ENCODE results near the gene ARHGEF4.
"Not testable (repeated sequence)": the region's sequence is repeated elsewhere in the genome, so short reads cannot be mapped to it uniquely, and the experiment has no call there.

Gene ARHGEF4

DNA sequence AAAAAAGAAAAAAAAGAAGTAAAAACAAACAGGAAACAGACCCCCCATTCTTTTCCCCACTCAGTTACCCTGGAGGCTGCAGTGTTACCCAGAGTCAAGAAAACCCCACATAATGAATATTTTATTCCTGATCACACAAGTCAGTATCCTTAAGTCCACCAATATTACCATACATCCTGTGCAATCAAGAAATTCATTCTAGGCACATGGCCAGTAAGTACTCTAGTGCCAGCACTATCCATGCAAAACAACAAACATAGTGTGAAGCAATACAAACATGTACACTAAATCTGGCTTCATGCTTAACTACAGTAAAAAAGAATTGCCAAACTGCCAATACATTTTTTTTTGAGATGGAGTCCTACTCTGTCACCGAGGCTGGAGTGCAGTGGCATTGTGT lies 145.0 kb downstream of the ARHGEF4 start:
- no peak for DNase-seq

DNA sequence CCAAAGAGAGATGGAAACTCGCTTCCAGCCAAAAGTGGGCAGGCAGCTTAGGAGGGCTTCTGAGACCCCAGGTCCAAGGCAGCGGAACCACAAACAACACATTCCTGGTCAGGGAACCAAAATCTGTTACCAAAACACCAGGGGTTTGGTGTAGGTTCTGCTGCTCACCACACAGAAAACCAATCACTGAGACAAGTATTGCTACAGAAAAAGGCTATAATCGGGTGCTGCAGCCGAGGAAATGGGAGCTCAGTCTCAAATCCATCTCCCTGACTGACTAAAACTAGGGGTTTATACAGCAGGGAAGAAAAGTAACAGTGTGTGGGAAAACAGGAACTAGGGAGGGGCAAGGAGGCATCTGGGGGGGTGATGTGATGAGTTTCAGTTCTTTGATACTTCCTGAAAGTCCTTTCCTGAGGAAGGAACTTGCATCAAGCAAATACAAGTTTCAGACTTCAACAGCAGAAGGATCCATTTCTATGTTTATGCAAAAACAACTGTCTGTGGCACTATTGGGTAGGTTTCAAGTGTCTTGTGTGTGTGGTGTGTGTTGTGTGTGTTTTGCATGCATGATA lies 148.6 kb downstream of the ARHGEF4 start:
- no peak for DNase-seq

DNA sequence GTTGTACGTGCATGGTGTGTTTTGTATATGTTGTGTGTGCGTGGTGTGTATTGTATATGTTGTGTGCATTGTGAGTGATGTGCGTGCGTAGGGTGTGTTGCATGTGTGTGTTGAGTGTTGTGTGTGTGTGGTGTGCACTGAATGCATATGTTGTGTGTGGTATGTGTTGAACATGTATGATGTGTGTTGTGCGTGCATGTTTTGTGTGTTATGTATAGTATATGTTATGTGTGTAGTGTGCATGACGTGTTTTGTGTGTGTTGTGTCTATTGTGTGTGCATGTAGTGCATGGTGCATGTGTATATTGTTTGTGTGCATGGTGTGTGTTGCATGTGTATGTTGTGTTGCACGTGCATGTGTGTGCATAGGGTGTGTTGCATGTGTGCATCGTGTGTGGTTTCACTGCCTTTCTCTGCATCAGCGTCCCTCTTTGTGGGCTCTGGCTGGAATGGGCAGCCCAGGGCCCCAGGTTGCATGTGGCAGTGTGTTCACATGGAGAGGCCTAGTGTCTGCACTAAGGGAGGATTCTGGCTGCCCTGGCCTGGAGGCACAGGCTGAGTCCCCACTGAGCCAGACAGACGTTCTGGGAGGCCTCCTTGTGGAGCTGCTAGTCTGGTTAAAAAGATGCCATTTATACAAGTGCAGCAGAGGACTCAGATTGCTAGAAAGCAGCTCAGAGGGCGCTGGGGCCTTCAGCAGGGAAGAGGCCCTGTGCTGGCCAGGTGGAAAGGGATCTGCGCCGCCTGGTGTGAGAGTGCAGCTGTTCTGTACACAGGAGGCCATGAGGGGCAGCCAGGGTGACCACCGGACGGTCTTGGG lies 149.3 kb downstream of the ARHGEF4 start:
- DNase-seq, result no peak

DNA sequence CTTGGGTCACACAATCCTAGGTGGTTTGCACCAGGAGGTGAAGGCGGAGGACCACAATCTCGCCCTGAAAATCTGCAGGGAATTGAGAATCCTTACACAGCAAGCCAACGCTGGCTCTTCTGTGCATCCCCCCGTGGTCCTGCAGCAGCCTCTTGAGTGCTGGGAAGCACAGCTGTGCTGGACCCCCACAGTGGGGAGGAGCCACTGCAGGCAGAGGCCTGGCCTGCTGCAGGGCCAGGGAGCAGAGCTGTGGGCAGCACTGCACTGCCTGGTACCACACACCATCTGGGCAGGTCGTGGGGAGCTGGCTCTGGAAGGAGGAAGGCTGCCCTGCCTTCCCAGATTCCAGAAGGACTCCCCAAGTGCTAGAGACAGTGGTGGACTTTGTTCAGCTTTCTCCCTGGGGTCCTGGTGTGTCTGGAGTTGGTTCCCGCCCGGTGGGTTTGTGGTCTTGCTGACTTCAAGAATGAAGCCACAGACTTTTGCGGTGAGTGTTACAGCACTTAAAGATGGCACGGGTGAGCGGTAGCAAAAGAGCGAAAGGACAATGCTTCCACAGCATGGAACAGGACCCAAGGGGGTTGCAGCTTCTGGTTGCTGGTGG lies 150.3 kb downstream of the ARHGEF4 start:
- no peak for DNase-seq

DNA sequence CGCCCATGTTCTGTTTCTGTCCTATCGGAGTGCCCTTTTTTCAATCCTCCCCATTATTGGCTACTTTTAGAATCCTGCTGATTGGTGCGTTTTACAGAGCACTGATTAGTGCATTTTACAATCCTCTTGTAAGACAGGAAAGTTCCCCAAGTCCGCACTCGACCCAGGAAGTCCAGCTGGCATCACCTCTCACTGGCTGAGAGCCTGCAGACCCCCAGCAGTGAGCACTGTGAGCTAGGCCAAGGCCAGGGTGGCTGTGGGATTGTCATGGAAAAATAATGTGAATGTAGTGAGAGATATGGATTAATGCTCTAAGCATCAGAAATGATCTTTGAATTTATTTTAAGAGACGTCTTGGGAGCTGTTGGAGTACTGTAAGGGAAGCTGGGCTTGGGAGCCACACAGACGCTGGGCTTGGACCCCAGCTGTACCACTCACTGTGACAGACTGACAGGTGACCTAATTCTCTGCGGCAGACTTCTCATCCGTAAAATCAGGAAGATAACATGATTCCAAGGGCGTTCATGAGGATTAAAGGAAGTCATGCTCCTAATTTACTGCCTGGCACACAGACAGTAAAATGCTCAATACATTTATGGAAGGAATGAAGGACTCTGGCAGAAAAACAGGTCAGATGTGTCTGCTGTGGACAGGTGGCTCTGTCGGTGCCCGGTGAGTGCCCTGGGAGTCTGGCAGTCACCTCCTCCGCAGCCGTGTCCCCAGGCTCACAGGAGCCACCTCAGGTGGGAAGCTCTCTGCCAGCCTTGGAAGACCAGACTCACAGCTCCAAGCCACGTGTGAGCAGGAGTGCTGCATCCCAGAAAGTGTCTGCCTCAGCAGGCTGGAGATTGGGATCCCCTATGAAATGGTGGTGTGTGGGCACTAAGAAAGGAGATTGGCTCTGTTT lies 151.1 kb downstream of the ARHGEF4 start:
- no peak for DNase-seq

GRCh38 chr2:130991446-130991845 lies 154.7 kb downstream of the ARHGEF4 start:
- not testable (repeated sequence) for DNase-seq

GRCh38 chr2:130992003-130992402 lies 155.3 kb downstream of the ARHGEF4 start:
- DNase-seq, result not testable (repeated sequence)

- no peak for DNase-seq
These were observed 160.0 kb downstream of the ARHGEF4 start for GRCh38 chr2:130996691-130997090.

GRCh38 chr2:130997198-130997597 lies 160.5 kb downstream of the ARHGEF4 start:
- no peak for DNase-seq

- DNase-seq, result no peak
These were observed 161.8 kb downstream of the ARHGEF4 start for GRCh38 chr2:130998561-130998960.

GRCh38 chr2:131004446-131005209 lies 167.9 kb downstream of the ARHGEF4 start:
- DNase-seq, result no peak

DNA sequence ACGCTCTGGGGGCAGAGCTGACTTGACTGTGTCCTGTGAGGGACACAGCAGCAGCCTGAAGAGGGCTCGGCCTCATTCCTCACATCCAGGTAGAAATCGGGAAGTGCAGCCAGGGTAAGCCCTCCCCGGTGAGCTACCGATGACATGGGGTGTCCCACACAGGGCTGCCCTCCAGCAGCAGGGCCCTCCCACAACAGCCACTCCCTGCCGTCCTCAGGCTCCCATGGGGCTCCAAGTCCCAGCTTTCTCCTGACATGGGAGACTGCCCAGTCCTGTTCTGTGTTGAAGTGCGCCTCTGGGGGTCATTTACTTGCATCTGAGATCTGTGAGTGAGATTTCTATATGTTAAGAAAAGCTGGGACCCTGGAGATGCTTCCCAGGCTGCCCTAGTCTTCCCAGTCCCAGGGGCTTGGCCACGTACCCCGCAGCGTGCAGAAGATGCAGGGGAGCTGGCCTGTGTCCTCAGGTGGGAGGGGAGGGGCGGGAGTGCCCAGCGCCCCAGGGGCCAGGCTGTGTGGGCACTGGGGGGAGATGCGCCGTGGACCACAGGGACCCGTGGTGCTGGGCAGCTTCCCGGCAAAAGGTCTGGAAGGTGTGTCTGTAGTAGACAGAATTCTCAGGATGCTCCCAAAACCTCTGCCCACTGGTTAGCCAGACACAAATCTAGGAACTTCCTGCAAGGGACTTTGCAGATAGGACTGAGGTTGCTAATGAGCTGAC lies 168.7 kb downstream of the ARHGEF4 start:
- DNase-seq, result no peak

- DNase-seq, result no peak
These were observed 169.8 kb downstream of the ARHGEF4 start for GRCh38 chr2:131006561-131006960.

DNA sequence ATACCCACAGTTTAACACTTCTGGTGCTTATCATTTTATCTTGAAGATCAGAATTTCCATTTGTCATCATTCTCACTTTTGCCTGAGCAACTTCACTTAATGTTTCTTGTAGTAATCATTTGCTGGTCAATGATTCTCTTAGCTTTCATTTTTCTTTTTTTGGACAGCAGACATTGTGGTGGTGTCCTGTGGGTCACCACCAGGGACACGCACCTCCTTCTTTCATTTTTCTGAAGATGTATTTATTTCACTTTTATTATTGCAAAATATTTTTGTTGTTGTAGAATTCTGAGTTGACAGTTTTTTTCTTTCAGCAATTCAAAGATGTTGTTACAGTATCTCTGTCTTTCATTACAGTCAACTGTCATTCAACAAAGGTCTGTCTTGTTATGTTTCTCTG lies 172.3 kb downstream of the ARHGEF4 start:
- DNase-seq, result no peak

GRCh38 chr2:131009713-131010475 lies 173.2 kb downstream of the ARHGEF4 start:
- no peak for DNase-seq

GRCh38 chr2:131010566-131010965 lies 173.9 kb downstream of the ARHGEF4 start:
- no peak for DNase-seq

DNA sequence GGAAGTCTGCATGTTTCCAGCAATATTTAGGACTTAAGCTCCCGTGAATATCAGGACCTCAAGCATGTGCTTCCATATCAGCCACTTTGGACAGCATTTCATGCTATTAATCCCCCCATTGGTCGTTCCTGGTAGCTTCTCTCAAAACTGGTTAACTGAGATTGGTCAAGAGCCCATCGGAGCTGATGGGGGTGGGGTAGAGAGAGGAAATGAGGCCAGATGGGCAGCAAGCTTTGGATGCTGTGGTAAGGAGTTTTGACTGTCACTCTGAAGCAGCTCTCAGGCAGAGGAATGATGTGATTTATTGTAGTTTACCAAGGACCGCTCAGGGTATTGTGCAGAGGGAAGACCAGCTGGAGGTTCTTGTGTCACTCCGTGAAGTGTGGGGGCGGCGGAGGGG lies 174.8 kb downstream of the ARHGEF4 start:
- DNase-seq, result no peak

DNA sequence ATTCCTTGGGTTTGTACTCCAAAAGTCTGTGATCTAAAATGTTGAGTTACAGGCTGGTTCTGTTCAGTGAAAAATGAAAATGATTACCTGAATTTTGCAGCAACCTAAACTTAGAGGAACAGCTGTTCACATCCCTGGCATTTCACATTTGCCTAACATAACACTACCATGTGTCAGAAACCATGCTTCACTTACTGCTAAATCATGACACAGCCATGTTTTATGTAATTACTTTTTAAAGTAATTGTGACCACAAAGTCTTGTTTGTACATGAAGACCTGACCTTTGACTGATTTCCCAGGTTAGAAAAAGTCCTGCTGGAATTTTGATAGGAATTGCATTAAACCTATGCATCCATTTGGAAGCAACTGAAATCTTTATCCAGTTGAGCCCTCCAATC lies 177.4 kb downstream of the ARHGEF4 start:
- no peak for DNase-seq

- DNase-seq, result no peak
These were observed 179.1 kb downstream of the ARHGEF4 start for GRCh38 chr2:131015764-131016163.

DNA sequence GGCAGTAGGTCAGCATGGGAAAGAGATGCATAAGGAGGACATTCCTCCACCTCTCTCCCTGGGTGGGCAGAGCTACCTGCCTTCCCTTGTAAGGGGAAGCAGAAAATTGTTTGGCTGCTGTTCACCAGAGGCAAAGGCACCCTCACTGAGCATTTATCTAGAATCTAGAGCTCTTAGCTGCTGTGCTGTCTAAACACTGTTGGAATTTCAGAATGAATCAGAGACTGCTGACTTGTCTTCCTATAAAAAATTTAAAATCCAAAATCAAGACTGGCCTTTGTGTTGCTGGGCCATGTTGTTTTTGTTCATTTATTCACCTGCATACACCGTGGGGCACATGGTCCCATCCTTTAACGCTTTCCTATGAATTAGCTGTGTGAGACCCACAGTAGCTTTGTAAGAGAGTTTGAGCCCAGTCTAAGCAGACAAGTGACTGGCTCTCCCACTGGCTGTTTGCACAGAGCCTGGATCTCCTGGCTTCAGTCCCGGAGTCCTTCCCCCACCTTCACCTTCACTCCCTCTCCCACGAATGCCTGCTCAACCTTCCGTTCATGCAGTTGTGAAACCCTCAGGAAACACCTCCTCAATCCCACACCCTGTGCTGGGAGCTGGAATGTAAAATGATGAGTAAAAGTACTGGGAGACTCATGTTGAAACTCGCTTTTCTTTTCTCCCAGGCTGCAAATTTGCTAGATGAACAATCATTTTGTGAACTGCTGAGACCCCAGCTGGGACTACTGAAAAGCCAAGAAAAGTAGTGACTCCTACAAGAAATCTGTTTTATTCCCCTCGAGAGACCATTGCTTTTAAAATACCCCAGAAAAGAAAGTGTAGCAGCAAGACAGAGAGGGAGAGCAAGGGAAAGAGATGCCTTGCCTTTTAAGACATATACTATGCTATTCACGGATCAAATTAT lies 180.4 kb downstream of the ARHGEF4 start:
- DNase-seq, result peak; percentile 62
